ENCODE results near the gene RNF220.
"Not testable (repeated sequence)": the region's sequence is repeated elsewhere in the genome, so short reads cannot be mapped to it uniquely, and the experiment has no call there.

Gene RNF220

GRCh38 chr1:44676484-44677200, 271.6 kb downstream of the RNF220 start:
- DNase-seq (ENCODE audit: low read depth in 2 of 2), result peak in 1 of 2 experiments; percentile 11

GRCh38 chr1:44677201-44677766, 272.2 kb downstream of the RNF220 start:
- DNase-seq (ENCODE audit: low read depth in 2 of 2), result no peak

DNA sequence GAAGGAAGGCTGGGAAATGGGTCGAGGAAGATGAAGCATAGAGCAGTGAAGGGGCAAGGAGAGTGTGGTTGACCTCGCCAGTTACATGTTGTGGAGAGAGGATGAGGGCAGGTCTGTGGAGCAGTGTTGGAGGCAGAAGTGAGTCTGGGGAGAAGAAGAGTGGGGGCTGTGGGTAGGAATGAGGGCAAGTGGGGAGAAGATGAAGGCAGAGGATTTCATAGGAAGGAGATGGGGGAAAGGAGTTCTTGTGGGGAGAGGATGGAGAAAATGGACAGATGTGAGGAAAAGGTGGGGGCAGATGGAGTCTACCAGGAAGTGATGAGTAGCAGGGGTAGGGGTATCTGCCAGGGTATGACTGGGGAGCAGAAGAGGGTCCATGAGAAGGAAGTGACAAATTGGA, 273.1 kb downstream of the RNF220 start:
- DNase-seq (ENCODE audit: low read depth in 2 of 2), result no peak

- no peak for DNase-seq (ENCODE audit: low read depth in 2 of 2)
Observed at GRCh38 chr1:44678626-44679025, 273.6 kb downstream of the RNF220 start.

GRCh38 chr1:44679468-44679867, 274.4 kb downstream of the RNF220 start:
- no peak for DNase-seq (ENCODE audit: low read depth in 2 of 2)

- DNase-seq (ENCODE audit: low read depth in 2 of 2), result no peak
Observed at GRCh38 chr1:44681905-44682882, 277.1 kb downstream of the RNF220 start.

DNA sequence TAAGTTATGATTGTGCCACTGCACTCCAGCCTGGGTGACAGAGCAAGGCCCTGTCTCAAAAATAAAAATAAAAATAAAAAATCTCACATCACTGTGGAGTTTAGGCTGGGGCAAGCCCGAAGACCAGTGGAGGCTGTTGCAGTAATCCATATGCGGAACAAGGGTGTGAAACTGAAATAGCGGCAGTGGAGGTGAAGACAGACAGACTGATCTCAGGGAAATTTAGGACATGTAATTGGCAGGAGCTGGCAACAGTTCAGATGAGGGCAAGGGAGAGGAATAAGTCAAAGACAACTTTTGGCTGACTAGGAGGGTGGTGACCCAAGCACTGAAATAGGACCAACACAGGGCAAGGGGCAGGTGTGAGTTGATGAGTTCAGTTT, 277.8 kb downstream of the RNF220 start:
- DNase-seq (ENCODE audit: low read depth in 2 of 2), result no peak

GRCh38 chr1:44684525-44684924, 279.5 kb downstream of the RNF220 start:
- DNase-seq (ENCODE audit: low read depth in 2 of 2), result no peak

DNA sequence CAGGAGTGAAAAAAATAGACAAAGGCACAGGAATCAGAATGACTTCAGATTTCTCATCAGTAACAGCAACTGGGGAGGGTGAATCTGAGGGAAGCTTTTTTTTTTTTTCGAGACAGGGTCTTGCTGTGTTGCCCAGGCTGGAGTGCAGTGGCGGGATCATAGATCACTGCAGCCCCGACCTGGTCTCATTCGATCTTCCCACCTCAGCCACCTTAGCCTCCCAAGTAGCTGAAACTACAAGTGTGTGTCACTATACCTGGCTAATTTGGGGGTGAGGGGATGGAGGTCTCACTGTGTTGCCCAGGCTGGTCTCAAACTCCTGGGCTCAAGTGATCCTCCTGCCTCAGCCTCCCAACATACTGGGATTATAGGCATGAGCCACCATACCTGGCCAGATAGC, 280.2 kb downstream of the RNF220 start:
- DNase-seq (ENCODE audit: low read depth in 2 of 2), result no peak

DNA sequence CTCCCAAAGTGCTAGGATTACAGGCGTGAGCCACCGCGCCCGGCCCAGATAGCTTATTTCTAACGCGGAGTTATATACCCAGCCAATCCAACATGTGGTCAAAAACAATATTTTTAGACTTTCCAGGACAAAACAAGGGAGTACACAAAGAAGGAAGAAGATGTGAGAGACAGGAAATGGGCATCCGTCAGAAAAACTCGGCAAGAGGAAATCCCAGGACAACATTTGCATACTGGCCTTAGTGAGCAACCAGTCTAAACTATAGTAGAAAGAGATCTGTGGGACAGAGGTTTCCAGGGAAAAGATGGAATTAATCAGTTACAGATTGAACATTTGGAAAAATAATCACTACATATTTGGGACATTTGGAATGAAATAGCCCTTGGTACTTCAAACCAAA, 280.8 kb downstream of the RNF220 start:
- DNase-seq (ENCODE audit: low read depth in 2 of 2), result no peak

GRCh38 chr1:44688760-44689446, 283.8 kb downstream of the RNF220 start:
- no peak for DNase-seq (ENCODE audit: low read depth in 2 of 2)

DNA sequence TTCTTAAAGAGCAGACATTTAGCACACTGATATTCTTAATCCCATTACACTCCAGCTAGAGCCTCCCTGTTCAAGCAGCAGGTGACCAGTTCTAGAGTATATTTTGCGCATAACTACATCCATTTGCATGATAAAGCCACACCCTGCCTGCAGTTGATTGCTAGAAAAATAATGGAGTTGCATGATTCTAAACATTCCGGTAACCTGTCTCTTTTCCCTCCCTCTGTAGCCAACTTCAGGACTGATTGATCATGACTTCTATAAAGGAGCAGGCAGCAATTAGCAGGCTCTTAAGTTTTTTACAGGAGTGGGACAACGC, 284.4 kb downstream of the RNF220 start:
- no peak for DNase-seq (ENCODE audit: low read depth in 2 of 2)

- no peak for DNase-seq (ENCODE audit: low read depth in 2 of 2)
Observed at GRCh38 chr1:44693159-44693558, 288.1 kb downstream of the RNF220 start.

DNA sequence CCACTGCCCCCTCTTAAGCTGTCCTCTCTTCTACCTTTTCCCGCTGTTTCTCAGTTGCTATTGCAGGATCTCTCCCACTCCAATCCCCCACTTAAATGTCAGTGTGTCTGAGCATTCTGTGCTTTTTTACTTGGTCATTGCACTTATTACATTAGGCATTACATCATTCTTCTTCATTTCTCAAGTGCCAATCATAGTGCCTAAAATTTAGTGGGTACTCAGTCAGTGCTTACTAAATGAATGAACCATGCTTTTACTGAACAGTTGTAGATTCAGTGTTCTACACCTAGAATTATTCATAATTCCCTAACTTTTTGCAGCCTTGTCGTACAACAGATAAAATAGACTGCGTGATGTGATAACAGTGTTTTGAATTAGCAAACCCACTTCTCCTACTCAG, 288.8 kb downstream of the RNF220 start:
- no peak for DNase-seq (ENCODE audit: low read depth in 2 of 2)

GRCh38 chr1:44694863-44695478, 289.9 kb downstream of the RNF220 start:
- DNase-seq (ENCODE audit: low read depth in 2 of 2), result no peak

DNA sequence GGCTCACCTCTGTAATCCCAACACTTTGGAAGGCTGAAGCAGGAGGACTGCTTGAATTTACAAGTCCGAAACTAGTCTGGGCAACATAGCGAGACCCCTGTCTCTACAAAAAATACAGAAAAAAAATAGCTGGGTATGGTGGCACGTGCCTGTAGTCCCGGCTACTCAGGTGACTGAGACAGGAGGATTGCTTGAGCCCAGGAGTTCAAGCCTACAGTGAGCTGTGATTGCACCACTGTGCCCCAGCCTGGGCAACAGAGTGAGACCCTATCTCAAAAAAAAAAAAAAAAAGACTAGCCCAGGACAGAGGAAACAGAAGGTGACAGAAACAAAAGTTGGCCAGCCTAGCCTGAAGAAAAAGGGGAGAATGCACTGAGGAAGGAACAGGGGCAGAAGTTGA, 290.6 kb downstream of the RNF220 start:
- no peak for DNase-seq (ENCODE audit: low read depth in 2 of 2)

DNA sequence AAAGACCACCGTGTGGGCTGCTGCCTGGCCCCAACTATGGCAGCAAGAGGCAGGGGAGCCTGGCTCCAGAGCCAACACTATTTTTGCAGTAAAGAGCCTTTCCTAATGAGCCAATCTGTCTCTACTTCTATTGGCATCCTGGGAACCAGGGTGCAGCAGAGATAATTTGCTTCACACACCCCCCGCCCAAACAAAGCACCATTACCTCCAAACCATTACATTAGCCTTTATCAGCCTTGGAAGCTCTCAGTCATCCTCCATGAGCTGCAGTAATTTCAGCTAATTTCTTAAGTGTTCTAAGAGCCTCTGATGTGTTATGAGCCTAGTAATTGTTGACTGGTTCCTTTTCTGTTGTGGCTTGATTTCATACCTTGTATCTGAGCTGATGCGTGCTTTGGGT, 291.0 kb downstream of the RNF220 start:
- DNase-seq (ENCODE audit: low read depth in 2 of 2), result no peak

GRCh38 chr1:44696789-44697345, 291.8 kb downstream of the RNF220 start:
- DNase-seq (ENCODE audit: low read depth in 2 of 2), result no peak

- no peak for DNase-seq (ENCODE audit: low read depth in 2 of 2)
Observed at GRCh38 chr1:44698138-44698537, 293.1 kb downstream of the RNF220 start.

GRCh38 chr1:44699375-44699774, 294.3 kb downstream of the RNF220 start:
- DNase-seq (ENCODE audit: low read depth in 2 of 2), result not testable (repeated sequence)

DNA sequence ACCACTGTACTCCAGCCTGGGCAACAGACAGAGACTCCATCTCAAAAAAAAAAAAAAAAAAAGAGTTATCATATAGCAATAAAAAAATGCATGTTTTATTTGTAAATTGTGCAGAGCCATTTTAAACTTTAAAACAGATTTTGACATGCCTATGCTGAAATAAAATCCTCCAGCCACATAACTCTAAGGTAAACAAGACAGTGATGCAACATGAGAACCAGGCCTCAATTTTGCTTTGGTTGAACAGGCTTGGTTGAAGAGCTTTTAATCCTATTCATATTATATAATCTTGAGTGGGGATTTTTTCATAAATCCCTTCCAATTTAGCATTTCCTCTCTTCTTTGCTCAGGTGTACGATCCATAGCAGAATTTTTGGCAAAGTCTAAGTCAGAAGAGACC, 295.5 kb downstream of the RNF220 start:
- DNase-seq (ENCODE audit: low read depth in 2 of 2), result no peak
